Activated T-cell treated with anti-CD3 and anti-CD28 coated beads for 48 hours (primary cell): ENCODE data around the gene CROCC2.

Experiments
- DNase-seq: peaks from one replicate; pipeline ENCODE4 v3.0.0-alpha.2; 2020; ENCODE audit warnings: low read depth

Gene CROCC2

DNA sequence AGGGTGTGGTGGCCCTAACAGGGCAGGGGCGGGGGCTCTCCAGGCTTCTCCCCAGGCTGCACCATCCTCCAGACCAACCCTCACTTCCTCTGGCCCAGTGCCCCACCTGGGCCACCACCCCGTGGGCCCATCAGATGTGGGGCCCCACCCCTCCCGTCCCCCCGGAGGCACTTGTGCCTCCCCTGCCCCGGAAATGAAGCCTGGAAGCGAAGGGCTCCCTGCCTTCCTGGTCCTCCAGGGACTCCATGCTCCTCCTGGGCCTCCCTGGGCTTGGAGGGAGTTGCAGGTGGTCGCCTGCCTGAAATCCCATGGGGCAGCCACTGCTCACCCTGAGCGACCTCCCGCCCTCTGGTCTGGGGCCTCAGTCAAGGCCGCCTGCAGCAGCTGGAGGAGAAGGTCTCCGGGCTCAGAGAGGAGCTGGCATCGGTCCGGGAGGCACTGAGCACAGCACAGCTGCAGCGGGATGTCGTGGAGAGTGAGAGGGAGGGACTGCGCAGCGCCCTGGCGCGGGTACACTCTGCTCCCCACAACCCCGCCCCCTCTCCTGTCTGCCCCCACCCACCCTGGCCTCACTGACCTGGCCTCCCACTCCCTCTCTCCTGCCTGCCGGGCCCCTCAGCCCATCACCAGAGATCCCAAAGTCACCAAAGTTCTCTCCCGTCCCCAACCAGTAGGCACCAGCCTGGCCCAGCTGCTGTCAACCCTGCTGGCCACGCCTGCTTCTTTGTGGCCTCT lies 28.0 kb downstream of the CROCC2 start:
- no peak for DNase-seq

DNA sequence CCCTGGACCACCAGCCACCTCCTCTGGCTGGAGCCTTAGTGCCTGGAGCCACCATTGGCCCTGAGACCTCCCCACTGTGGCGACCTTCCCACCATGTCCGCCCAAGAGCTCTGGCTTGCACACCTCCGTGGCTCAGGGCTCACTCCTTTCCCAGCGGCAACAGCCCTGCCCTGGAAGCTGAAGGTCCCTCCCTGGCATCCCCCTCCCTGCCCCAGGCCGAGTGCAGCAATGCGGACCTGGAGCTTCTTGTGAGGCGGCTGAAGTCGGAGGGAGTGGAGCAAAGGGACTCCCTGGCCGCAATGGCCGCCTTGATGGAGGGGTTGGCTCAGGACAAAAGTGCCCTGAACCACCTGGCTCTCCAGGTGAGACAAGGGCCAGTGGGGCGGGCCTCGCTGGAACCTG lies 28.6 kb downstream of the CROCC2 start:
- DNase-seq, result no peak

DNA sequence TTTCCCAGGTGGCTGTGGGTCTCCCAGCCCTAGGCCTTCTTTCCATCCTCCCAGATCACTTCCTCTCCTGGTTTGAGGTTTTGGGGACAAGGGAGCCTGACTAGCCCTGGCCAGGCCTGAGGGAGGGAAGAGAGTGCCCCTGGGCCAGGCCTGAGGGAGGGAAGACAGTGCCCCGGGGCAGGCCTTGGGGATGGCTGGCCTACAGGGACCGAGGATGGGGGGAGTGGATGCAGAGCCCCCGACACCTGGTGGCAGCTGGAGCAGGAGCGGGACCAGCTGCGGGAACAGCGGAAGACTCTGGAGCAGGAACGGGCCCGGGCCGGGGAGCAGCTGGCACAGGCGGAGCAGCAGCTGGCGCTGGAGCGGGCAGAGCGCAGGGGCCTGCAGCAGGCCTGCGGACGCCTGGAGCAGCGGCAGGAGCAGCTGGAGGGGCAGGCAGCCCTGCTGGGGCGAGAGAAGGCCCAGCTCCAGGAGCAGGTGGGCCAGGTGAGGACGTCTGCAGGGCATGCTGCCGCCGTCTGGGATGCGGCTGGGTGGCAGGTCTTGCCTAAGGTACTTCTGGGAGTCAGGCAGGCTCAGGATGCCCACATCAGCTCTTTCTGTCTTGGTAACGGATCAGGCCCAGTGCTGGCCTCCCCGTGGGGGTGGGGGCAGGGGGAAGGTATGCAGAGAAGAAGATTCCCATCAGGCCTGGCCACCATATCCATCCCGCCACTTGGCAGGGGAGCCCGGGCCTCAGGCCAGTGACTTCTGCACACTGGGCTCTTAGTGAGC lies 29.2 kb downstream of the CROCC2 start:
- no peak for DNase-seq

DNA sequence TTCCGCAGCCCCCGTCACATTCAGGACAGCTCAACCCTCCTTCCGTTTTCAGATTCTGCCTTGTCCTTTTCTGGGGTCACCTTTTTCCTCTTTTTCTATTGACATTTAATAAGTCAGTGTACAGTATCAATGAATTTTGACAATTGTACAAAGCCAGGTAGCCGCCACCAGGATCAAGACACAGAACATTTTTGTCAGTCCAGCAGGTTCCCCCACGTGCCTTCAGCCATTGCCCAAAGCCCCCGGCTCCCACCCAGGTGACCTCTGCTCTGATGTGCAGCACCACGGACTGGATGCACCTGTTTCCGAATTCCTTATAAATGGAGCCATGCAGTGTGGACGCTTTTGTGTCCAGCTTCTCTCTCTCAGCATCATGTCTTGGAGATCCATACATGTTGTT lies 30.0 kb downstream of the CROCC2 start:
- DNase-seq, result no peak

DNA sequence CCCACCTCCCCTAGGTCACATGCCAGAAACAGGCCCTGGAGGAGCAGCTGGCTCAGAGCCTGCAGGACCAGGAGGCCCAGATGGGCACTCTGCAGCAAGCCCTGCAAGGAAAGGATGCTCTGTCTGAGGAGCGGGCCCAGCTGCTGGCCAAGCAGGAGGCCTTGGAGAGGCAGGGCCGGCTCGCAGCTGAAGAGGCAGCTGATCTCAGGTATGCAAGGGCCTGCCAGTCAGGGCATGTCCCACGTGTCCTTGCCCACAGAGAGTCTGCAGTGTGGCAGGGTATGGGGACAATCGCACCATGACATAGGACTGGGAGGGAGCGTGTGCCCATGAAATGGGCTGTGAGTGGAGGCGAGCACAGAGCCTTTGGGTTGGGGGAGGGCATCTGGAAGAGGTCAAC lies 39.9 kb downstream of the CROCC2 start:
- no peak for DNase-seq

DNA sequence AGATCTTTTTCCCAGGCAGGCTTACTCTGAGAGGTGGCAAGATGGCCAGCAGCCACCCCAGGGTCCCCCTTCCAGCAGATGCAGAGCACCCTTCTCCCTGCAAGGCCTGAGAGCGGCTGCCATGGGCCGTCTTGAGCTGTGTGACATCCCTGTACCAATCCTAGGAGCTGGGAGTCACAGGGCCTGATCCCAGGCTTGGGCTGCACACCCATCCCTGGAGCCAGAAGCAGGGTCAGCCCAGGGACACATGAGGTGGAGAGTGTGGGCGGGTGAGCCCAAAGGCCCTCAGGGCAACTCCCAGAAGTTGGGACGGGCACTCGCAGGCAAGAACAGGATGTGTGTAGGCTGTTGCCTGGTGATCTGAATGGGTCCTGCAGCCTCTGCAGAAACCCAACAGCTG lies 40.5 kb downstream of the CROCC2 start:
- DNase-seq, result no peak

DNA sequence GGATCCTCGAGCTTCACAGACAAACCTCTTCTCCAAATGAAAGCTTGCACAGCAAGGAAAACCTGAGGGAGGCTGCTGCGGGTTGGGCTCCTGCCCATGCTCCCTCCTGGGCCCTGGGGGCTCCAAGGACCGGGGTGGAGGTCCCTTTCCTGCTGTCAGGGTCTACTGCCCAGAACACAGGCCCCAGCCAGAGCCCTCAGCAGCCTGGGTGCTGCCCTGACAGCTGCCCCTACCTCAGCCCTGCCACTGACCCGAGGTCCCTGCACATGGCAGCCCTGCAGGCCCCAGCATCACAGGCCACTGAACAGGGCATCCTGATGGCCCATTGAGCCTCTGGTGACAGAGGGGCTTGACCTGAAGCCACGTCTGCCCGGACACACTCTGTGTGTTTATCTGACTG lies 41.0 kb downstream of the CROCC2 start:
- no peak for DNase-seq

DNA sequence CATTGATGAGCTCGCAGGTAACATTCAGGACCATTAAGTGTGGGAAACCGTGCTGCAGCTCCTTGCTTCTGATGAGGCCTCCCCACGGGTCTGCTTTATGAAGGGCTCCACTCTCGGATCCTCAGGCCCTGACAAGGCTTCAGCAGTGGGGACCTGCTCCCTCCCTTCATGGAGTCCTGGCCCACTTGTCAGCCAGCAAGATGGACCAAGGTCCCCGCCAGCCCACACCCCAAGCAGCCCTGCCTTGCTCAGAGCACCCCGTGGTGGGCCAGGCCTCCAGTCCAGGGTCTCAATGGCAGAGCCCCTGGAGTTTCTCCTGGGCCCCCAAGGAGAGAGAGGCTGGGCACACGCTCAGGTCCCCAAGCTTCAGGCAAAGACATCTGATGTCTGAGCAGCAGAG lies 41.5 kb downstream of the CROCC2 start:
- no peak for DNase-seq

DNA sequence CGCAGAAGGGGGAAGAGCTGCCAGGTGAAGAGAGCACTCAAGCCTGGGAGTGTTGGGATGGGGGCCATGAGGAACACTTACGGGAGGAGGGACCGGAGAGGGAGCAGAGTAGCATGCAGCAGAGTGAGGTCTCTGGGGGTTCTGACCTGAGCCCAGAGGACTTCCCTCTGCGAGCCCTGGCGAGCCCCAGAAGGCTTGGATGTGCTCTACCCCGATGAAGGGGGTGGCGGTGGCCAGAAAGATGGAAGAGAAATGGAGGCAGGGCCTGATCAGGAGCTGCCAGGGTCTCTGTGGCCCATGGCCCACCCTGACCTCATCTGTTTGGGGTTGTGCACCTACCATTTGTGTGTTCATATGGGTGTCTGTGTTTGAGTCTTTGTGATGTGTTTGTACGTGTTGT lies 42.0 kb downstream of the CROCC2 start:
- DNase-seq, result no peak

DNA sequence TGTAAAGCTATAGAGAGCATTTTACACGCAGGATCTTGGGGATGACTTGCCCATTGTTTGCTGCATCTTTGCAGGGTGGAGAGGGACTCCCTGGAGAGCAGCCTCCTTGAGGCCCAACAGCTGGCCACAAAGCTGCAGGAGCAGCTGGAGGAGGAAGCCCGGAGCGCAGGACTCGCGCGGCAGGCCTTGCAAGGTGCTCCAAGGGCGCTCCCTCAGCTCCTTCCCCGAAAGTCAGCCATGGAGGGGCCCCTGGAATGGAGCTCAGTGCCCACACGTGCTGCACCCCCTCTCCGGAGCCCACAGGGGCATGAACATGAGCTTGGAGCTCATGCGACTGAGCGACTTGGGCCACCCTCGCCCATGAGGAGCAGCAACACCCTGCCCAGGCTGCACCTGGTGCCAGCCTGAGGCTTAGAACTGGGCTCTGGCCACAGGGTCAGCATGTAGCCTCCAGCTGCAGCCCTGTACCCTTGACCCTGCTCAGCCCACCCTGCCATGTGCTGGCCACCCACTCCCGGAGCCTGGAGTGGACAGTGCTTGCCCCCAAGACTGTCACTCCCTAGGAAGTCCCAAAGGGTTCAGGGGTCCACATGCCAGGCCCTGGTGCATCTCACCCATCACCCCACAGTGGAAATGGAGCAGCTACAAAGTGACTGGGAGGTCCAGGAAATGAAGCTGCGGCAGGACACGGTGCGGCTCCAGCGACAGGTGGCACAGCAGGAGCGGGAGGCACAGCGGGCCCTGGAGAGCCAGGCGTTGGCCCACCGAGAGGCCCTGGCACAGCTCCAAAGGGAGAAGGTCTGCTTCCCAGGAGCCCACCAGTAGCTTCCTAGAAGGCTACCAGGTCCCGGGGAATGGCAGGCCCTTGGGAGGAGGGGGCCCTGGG lies 43.0 kb downstream of the CROCC2 start:
- no peak for DNase-seq

DNA sequence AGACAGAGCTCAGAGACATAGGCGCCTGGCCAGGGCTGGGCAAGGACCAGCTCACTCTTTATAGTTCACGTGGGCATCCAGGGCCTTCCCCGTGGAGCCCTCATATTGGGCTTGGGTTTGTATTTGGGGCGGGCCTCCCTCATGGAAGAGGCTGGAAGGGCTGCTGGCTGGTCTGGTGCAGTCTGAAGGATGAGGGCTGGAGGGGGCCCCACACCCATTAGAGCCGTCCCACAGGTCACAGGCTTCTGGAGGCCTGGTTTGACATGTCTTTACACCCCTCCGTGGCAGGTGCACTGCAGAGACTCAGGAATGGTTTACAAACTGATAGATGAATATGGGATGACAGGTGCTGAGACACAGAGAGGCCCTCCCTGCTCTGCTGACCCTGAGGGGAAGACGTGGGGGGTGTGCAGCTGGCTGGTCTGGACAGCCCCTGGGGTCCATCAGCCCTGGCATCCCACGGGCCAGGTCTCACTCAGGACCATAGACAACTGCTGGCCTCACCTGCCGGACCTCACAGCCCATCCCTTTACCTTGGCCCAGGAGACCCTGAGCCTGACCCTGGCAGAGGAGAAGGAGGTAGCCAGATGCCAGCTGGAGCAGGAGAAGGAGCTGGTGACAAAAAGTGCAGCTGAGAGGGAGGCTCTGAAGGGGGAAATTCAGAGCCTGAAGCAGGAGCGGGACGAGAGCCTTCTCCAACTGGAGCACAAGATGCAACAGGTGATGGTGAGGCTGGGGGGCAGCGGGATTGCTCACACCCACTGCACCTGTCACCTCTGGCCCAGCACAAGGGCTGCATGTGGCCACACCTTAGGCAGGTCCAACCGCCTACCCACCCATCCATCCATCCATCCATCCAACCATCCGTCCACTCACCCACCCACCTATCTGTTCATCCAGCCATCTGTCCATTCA lies 43.9 kb downstream of the CROCC2 start:
- no peak for DNase-seq

DNA sequence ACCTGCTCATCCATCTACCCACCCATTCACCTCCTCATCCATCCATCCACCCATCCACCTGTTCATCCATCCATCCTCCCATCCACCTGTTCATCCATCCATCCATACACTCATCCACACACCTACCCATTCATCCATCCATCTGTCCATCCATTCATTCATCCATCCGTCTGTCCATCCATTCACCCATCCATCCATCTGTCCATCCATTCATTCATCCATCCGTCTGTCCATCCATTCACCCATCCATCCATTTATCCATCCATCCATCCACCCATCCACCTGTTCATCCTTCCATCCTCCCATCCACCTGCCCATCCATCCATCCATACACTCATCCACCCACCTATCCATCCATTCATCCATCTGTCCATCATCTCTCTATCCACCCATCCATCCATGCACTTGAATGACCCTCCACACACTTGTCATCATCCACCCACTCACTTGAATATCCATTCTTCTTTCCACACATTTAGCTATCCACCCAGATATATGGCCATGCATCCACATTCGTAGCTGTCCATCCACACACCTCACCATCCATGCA lies 45.0 kb downstream of the CROCC2 start:
- DNase-seq, result no peak

DNA sequence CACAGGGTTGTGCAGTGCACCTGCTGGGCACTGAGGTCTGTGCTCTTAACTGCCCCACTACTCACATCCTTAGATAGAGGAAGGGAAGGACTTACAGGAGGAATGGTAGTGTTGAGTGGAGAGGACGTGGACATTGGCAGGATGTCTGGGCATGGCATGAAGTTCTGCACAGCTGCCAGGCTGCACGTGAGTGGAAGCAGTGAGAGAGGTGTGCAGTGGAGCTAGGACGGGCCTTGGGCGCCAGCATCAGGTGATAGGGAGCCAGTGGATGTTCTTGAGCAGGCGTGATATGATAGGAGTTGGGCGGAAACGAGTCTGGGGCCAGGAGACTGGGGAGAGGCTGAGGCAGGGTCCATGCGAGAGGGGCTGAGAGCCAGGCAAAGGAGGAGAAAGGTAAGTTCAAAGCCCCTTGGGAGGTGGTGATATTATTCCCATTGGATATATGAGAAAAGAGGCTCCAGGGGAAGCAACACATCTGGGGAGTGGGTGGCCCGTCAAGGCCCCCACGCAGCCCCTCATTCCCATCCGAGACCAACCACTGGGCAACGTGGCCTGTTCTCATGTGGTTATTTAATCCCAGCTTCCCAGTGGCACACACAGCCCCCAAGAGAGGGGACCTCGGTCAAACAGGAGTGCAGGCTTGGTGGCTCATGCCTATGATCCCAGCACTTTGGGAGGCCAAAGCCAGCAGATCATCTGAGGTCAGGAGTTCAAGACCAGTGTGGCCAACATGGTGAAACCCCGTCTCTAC lies 46.5 kb downstream of the CROCC2 start:
- DNase-seq, result no peak

DNA sequence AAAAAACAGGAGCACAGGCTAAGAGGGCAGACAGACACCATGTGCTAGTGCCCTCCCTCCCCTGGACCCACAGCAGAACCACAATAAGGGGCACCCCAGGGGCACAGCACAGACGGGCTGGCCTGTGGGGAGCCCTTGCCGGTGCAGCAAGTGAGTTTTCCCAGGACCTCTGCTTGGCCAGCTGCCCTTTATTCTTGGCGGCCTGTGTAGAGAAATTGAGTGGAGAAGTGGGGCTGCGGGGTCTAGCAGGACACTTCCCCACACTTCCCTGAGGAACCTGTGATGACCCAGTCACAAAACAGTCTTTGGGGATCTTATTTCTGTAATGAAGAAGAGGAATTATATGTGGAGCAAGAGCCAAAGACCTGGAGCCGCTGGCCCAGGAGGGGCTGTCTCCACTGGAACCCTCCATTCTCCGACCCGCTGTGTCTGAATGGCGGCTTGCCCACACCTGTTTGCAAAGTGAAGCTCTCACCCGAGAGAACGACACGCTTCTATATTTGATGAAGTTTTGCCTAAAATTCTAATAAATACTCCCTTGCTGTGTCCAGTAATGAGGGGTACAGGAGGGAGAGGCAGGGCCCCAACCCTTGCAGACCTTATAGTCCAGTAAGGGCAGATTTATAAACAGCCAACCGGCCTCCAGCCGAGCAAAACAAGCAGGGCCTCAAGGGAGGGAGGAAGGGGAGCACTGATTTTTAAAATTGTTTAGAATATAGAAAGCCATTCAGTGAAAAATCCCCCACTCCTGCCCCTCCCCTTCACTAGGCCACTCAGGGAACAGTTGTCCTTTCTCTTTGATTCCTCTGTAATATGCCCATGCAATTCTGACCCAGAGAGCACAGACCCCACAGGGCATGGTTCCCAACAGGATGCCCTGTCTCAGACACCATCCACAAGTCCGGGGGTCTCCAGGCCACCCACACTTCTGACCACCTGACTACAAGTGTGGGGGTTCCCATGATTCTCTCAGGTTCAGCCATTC lies 47.6 kb downstream of the CROCC2 start:
- no peak for DNase-seq

DNA sequence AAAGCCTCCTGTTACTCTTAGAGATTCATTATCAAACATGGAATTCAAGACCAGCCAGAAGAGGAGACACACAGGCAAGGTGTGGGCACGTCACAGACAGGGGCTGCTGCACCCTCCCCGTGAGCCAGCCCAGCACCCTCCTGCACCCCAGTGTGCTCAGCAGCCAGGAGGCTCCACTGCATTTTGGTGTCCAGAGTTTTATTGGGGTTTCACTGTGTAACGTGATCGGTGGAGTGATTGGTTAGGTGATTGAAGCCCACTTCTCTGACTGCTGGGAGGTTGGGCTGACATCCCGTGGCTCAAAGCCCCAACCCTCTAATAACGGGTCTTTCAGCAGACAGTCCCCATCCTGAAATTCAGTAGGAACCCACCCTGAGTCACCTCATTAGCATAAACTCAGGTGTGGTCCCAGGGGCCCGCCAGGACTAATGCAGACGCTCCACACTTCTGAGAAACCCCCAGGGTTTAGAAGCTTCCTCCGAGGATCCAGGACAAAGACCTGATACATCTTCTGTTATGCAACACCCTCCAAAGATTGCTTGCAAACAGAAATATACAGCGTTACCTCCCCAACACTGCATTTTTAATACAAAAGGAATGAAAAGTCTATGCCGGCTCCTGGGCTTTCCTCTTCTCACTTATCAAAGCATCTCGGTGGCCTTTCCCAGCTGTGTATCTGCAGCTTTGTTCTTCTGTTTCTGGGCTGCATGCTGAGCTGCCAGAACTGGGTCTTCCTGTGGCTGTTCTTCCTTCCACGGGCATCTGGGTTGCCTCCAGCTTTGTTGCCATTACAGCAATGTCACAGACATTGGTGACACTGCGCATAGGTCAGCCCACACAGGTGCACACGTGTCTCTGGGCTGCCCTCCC lies 48.5 kb downstream of the CROCC2 start:
- no peak for DNase-seq

DNA sequence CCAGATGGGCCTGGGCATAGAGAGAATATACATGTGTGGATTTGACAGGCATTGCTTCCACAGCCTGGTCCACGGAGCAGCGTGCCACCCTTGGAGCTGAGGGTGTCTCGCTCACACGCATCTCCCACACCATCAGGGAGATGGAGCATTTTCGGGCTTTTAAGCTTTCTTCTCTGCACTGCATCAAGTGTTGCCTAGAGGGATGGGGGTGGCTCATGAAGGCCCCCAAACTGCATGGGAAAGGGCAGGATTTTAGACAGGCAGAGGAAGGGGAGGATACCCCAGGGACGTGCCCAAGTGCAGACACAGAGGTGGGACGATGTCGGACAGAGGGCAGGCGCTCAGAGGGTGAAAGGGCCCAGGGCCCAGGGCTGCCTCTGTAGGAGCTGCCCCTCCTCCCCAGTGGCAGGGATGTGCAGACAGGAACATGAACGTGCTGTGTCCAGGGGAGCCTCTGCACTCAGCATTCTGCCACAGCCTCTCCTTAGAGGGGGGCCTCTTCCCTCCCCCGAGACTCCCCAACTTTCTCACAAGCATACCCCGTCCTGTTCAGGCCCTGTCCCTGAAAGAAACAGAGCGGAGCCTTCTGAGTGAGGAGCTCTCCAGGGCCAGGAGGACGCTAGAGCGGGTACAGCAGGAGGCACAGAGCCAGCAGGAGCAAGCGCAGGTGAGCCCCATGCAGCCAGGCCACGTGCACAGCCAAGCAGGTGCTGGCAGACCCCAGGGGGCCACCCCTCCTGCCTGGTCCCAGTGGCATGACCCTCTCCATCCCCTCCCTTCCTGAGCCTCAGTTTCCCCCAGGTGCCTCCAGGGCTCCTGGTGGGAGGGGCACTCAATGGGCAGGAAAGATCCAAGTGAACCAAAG lies 49.4 kb downstream of the CROCC2 start:
- DNase-seq, result no peak

DNA sequence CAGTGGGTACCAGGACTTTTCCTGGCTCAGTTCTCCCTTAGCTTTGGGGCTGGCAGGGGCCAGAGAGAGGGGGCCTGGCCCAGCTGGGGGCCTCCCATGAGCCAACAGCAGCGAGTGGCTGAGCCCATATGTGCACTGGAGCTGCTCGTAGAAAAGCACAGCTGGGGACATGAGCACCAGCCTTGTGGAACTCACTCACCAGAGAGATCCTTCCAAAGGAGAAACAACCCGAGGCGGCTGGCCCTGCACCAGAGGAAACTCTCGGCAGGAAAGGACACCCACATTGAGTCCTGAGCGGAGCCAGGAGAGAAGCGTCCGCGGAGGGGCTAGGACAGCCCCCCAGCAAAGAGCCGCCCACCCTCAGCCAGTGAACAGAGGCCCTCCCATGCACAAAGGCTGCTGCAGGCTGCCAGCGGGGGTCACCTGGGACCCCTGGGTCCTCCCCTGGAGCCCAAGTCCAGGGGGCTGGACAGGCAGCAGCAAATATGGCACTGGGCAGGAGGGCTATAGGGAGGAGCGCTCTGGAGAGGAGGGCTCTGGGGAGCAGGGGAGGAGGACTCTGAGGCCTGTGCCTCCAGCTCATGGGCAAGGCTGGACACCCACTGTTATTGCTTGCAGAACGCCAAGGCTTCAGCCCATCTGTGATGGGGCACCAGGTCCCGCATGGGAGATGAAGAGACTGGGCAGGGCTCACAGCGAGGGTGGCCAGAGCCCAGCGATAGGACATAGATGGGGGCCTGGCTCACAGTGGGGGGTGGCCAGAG lies 50.2 kb downstream of the CROCC2 start:
- DNase-seq, result no peak
